Peyer's patch (tissue), 4 donors: ENCODE results near the gene ADGRG3.

Source experiments
- POLR2A ChIP-seq, 2 donors: fragments of 450-650 bp; IDR thresholded peaks; one replicate each; pipeline ENCODE4 v1.5.1; 2017; ENCODE audit warnings: antibody characterized with exemption in 2 of 2, mild to moderate bottlenecking in 2 of 2, moderate library complexity in 2 of 2
- TF ChIP-seq, protein P1 (sequence below), 6 experiments: fragments of 450-650 bp in 4 of 6; fragments of 200-600 bp in 2 of 6; sonication (generic) in 1 of 6; IDR thresholded peaks; one replicate each; pipeline ENCODE4 v1.5.1; 2017 to 2019; ENCODE audit warnings: antibody characterized with exemption in 6 of 6, mild to moderate bottlenecking in 3 of 6, moderate library complexity in 1 of 6

DNA sequence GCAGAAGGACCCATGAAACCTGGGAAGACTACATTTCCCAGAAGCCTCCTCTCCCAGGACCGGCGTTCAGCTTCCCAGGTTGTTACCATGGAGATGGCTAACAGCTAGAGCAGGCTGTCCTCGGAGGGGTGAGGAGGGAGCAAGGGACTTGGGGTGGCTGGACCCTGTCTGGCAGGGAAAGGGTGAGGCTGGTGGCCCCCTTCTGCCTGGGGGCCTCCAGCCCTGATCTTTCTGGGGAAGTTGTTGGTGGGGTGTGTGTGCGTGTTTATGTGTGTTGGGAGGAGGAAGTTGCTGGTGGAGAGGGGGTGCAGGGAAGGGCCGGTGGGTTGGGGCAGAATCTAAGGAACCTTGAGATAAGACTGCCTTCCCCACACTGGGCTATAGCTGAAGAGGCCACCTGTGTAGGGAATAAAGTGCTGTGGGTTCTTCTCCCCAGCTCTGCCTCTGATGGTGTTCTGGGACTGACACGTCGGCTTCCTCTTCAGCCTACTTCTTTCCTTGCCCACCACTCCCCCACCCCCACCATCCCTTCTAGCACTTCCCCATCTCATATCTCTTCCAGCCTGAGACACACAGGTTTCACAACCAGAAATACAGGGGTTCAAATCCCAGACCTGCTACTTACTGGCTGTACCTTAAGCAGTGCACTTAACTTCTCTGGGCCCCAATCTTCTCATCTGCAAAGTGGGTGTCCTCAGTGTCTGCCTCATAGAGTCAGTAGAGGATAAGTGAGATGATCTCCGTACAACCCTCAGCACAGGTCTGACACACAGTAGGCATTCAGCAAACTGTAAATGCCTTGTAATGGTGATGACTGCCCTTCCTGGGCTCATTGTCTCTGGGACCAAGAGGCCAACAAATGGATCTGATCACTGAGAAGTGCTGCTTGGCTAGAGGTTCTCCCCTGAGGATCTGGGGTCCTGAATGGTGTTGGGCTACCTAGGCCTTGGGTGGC is 26.9 kb downstream of the ADGRG3 start, which contains the start of gene DRC7:
- TF ChIP-seq, protein P1, sequence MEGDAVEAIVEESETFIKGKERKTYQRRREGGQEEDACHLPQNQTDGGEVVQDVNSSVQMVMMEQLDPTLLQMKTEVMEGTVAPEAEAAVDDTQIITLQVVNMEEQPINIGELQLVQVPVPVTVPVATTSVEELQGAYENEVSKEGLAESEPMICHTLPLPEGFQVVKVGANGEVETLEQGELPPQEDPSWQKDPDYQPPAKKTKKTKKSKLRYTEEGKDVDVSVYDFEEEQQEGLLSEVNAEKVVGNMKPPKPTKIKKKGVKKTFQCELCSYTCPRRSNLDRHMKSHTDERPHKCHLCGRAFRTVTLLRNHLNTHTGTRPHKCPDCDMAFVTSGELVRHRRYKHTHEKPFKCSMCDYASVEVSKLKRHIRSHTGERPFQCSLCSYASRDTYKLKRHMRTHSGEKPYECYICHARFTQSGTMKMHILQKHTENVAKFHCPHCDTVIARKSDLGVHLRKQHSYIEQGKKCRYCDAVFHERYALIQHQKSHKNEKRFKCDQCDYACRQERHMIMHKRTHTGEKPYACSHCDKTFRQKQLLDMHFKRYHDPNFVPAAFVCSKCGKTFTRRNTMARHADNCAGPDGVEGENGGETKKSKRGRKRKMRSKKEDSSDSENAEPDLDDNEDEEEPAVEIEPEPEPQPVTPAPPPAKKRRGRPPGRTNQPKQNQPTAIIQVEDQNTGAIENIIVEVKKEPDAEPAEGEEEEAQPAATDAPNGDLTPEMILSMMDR (IDR thresholded peaks at IDR 0.05): no peak
- no peak for TF ChIP-seq POLR2A (IDR thresholded peaks at IDR 0.05)
